ENCODE data around the gene FUT9.

DNA sequence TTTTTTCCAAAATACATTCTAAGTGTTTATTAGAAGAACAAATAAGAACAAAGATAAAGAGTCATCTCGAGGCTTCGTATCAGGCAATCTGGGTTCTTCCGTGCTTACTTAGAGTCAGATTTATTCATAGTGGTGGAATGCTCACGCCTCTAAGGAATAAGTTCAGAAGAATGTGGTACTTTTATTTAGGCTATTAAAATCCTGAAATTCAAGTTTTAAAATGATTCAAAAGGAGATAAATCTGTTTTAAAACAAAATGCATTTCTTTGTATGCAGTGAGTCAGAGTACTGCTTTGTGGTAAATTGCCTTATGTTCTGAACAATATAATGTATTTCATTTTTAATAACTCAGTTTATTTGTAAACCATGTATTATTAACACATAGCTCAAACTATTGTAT is 89.1 kb downstream of the FUT9 start:
- TF ChIP-seq TMF1 (CRISPR knock-in tag; IDR thresholded peaks at IDR 0.05; ENCODE audit: low read depth) (no peak), ZNF331 (CRISPR knock-in tag; IDR thresholded peaks at IDR 0.05) (no peak), ZFP41 (CRISPR knock-in tag; IDR thresholded peaks at IDR 0.05; ENCODE audit: borderline replicate concordance) (no peak), TAF1 (CRISPR knock-in tag; IDR thresholded peaks at IDR 0.05) (no peak), NFIC (IDR thresholded peaks at IDR 0.05; ENCODE audit: low read length) (no peak), ETV5 (CRISPR knock-in tag; IDR thresholded peaks at IDR 0.05; ENCODE audit: borderline replicate concordance) (no peak), IRX3 (CRISPR knock-in tag; IDR thresholded peaks at IDR 0.05; ENCODE audit: borderline replicate concordance, low read depth) (no peak), GATAD2A (CRISPR knock-in tag; IDR thresholded peaks at IDR 0.05) (no peak), SOX13 (IDR thresholded peaks at IDR 0.05) (no peak), SOX13 (CRISPR knock-in tag; conservative IDR thresholded peaks at IDR 0.05 in 1 of 2, IDR thresholded peaks at IDR 0.05 in 1 of 2) (no peak), RNF2 (conservative IDR thresholded peaks at IDR 0.05; ENCODE audit: low read depth) (no peak), ZNF446 (CRISPR knock-in tag; IDR thresholded peaks at IDR 0.05) (no peak), FOXA1 (IDR thresholded peaks at IDR 0.05) (no peak), FOXA1 (CRISPR knock-in tag; IDR thresholded peaks at IDR 0.05) (no peak), YY1 (IDR thresholded peaks at IDR 0.05; ENCODE audit: insufficient read depth, insufficient replicate concordance, low read depth, low read length) (no peak)
- TF ChIP-seq, protein P1, sequence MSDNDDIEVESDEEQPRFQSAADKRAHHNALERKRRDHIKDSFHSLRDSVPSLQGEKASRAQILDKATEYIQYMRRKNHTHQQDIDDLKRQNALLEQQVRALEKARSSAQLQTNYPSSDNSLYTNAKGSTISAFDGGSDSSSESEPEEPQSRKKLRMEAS (IDR thresholded peaks at IDR 0.05): no peak
